ENCODE data around the gene LMAN2L.

Gene LMAN2L

DNA sequence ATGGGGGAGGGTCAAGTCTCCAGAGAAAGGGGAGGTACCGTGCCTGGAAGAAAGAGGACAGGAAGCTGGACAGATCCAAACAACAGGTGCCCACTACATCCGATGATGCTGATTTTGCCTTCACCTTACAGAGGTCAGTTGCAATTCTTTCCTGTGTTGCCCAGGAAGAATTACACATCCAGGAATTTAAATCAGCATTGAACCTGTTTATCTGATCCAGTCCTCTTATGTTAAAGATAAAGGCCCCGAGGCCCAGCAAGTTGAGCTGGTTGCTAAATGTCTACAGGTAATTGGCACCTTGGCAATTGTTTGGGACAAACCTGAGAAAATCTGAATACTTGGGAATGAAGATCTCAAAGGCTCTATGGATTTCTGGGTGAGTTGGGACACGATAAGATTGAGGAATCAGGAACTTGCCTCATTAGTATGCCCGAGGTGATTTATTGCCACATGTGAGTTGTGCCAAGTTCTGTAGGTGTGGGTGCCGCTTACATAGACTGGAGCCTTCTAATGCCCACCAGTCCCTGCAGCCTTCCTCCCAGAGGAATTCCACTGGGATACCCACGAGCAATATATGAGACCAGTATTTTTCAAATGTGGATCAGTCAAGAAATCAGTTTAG, 13.9 kb upstream of the LMAN2L start:
- no peak overlapping the region for H3K4me3 ChIP-seq (ENCODE audit: low read length)
- no peak for DNase-seq (ENCODE audit: low read depth)
- no peak for TF ChIP-seq CTCF (conservative IDR thresholded peaks at IDR 0.05; ENCODE audit: low read depth, low read length)

DNA sequence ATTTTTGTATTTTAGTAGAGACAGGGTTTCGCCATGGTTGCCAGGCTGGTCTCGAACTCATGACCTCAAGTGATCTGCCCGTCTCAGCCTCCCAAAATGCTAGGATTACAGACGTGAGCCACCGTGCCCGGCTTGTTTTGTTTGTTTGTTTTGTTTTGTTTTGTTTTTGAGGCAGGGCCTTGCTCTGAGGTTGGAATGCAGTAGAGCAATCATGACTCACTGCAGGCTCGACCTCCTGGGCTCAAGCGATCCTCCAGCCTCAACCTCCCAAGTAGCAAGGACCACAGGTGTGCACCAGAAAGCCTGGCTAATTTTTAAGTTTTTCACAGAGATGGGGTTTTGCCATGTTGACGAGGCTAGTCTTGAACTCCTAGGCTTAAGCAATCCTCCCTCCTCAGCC, 11.9 kb upstream of the LMAN2L start:
- DNase-seq (ENCODE audit: low read depth), result no peak
- no peak for TF ChIP-seq CTCF (conservative IDR thresholded peaks at IDR 0.05; ENCODE audit: low read depth, low read length)
- H3K4me3 ChIP-seq (ENCODE audit: low read length), result no peak overlapping the region

- no peak for DNase-seq (ENCODE audit: low read depth)
- no peak overlapping the region for H3K4me3 ChIP-seq (ENCODE audit: low read length)
- TF ChIP-seq CTCF (conservative IDR thresholded peaks at IDR 0.05; ENCODE audit: low read depth, low read length), result no peak
These were observed 7.3 kb upstream of the LMAN2L start for GRCh38 chr2:96747061-96747617.

- DNase-seq (ENCODE audit: low read depth), result no peak
- TF ChIP-seq CTCF (conservative IDR thresholded peaks at IDR 0.05; ENCODE audit: low read depth, low read length), result no peak
These were observed 710 bp downstream of the LMAN2L start for GRCh38 chr2:96739076-96739632.

DNA sequence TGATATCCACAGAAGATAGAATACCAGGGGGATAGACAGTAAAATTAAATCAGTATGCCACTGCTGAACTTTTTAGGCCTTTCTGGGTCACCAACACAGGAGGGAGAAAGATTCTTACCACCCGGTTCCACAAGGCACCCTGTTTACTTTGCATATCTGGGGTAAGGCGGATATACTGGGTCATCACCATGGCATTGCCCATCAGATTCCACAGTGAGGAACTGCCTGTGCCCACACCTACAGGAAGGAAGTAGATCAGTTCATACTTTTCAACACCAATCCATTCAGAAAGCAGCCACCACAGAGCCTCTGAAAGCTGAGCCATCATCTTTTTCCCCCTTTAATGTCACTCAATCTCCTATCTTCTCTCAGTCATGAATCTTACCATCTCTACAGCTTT, 2.0 kb downstream of the LMAN2L start:
- no peak for DNase-seq (ENCODE audit: low read depth)
- no peak for TF ChIP-seq CTCF (conservative IDR thresholded peaks at IDR 0.05; ENCODE audit: low read depth, low read length)
- H3K4me3 ChIP-seq (ENCODE audit: low read length), result no peak overlapping the region

More at GRCh38 chr2:96739076-96739632, 710 bp downstream of the LMAN2L start:
- peak overlapping the region; percentile 91 for H3K4me3 ChIP-seq (ENCODE audit: low read length)

DNA sequence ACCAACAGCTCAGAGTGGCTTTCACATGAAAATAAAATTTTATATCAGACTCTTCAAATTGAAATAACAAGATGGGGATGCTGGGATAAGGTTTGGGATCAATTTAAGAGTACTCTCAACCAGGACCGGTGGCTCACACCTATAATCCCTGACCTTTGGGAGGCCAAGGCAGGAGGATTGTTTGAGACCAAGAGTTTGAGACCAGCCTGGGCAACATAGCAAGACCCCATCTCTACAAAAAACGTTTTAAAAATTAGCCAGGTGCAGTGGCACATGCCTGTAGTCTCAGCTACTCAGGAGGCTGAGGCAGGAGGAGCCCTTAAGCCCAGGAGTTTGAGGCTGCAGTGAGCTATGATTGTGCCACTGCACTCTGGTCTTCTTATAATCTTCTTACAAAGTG, 2.6 kb downstream of the LMAN2L start:
- no peak for DNase-seq (ENCODE audit: low read depth)
- no peak overlapping the region for H3K4me3 ChIP-seq (ENCODE audit: low read length)
- TF ChIP-seq CTCF (conservative IDR thresholded peaks at IDR 0.05; ENCODE audit: low read depth, low read length), result no peak

All from retinal pigment epithelial cell (primary cell).